GM12878 (cell line): ENCODE results near the gene MRPL39. TPM values are rescaled to one million over a fixed set of nuclear protein-coding genes. Genes with fewer than 3 reads are reported as not detected.

Experiments used
- FOXK2 ChIP-seq: fragments of 450-650 bp; IDR thresholded peaks from 2 replicates; pipeline ENCODE4 v1.6.1; 2017; ENCODE audit warnings: mild to moderate bottlenecking, moderate library complexity
- GATAD2B ChIP-seq: fragments of 450-650 bp; conservative IDR thresholded peaks from 2 replicates; pipeline ENCODE4 v1.6.1; 2017; ENCODE audit warnings: low read depth, mild to moderate bottlenecking, moderate library complexity
- HDGF ChIP-seq: fragments of 450-650 bp; IDR thresholded peaks from 2 replicates; pipeline ENCODE4 v1.6.1; 2016; ENCODE audit warnings: antibody characterized with exemption
- JUNB ChIP-seq: IDR thresholded peaks from 2 replicates; pipeline ENCODE4 v1.6.1; 2016; ENCODE audit warnings: antibody characterized with exemption, mild to moderate bottlenecking
- LARP7 ChIP-seq: fragments of 450-650 bp; IDR thresholded peaks from 2 replicates; pipeline ENCODE4 v1.6.1; 2017; ENCODE audit warnings: mild to moderate bottlenecking
- MYC ChIP-seq: IDR thresholded peaks from 2 replicates; pipeline ENCODE4 v1.6.1; 2011; ENCODE audit warnings: mild to moderate bottlenecking, low read length, moderate library complexity, inconsistent platforms; ENCODE audit not compliant: insufficient read depth, insufficient replicate concordance, insufficient read length, severe bottlenecking
- NFXL1 ChIP-seq: fragments of 450-650 bp; IDR thresholded peaks from 2 replicates; pipeline ENCODE4 v1.6.1; 2017; ENCODE audit warnings: antibody characterized with exemption, mild to moderate bottlenecking, borderline replicate concordance
- NFYA ChIP-seq: IDR thresholded peaks from 2 replicates; pipeline ENCODE4 v1.6.1; 2011; ENCODE audit warnings: low read depth, mild to moderate bottlenecking, low read length, improper control_type of control experiment, borderline replicate concordance
- NR2C2 ChIP-seq: IDR thresholded peaks from 2 replicates; pipeline ENCODE4 v1.6.1; 2011; ENCODE audit warnings: borderline replicate concordance, low read depth; ENCODE audit not compliant: control insufficient read depth, insufficient read length
- NR2F1 ChIP-seq: fragments of 450-650 bp; conservative IDR thresholded peaks from 2 replicates; pipeline ENCODE4 v1.6.1; 2017; ENCODE audit warnings: mild to moderate bottlenecking
- PML ChIP-seq: IDR thresholded peaks from 2 replicates; pipeline ENCODE4 v1.6.1; 2012; ENCODE audit warnings: low read length, inconsistent platforms
- RAD21 ChIP-seq: IDR thresholded peaks from 2 replicates; pipeline ENCODE4 v1.6.1; 2011; ENCODE audit warnings: mild to moderate bottlenecking, low read depth, low read length, moderate library complexity; ENCODE audit not compliant: insufficient read depth
- RB1 ChIP-seq: fragments of 450-650 bp; formaldehyde crosslinking; IDR thresholded peaks from 2 replicates; pipeline ENCODE4 v1.6.1; 2017; ENCODE audit warnings: mild to moderate bottlenecking, borderline replicate concordance
- RELA ChIP-seq: fragments of 450-650 bp; IDR thresholded peaks from 2 replicates; pipeline ENCODE4 v1.8.0; 2014; ENCODE audit warnings: borderline replicate concordance; ENCODE audit not compliant: partially characterized antibody
- SMAD5 ChIP-seq: IDR thresholded peaks from 2 replicates; pipeline ENCODE4 v1.6.1; 2016; ENCODE audit warnings: antibody characterized with exemption, low read depth
- STAT1 ChIP-seq: fragments of 450-650 bp; conservative IDR thresholded peaks from 2 replicates; pipeline ENCODE4 v1.6.1; 2014; ENCODE audit warnings: antibody characterized with exemption, mild to moderate bottlenecking
- YY1 ChIP-seq: IDR thresholded peaks from 2 replicates; pipeline ENCODE4 v1.6.1; 2011; ENCODE audit warnings: low read depth, mild to moderate bottlenecking, low read length
- polyA plus RNA-seq, 11 experiments: library from polyadenylated mRNA; depleted of rRNA in 4 of 11; unstranded in 6 of 11; stranded (reverse) in 5 of 11; fragments of >200 nt; fragmentation: Nextera tagmentation in 4 of 11; fragmentation: Illumina TruSeq in 1 of 11; extraction: Ambion mirVana in 4 of 11; extraction: Trizol in 1 of 11; gene quantifications; 1 replicate in 1 of 11; 2 replicates in 10 of 11; pipeline versions ENCODE4 v1.2.1 to v1.2.3, GENCODE V29; 2011 to 2016; ENCODE audit warnings: inconsistent platforms in 2 of 11, missing spikeins in 2 of 11, low read depth in 1 of 11
- total RNA-seq, 4 experiments: library from RNA; depleted of rRNA in 3 of 4; stranded (reverse); fragments of >200 nt in 3 of 4; fragmentation: Illumina TruSeq in 1 of 4; extraction: Trizol in 1 of 4; gene quantifications; 2 replicates each; pipeline versions ENCODE4 v1.2.1 to v1.2.3, GENCODE V29; 2013 to 2021
- TF ChIP-seq, protein P1 (sequence below): fragments of 450-650 bp; formaldehyde crosslinking; IDR thresholded peaks from 2 replicates; pipeline ENCODE4 v1.4.0; 2020; ENCODE audit warnings: mild to moderate bottlenecking, moderate library complexity
- TF ChIP-seq, protein P2 (sequence below): fragments of 450-650 bp; conservative IDR thresholded peaks from 2 replicates; pipeline ENCODE4 v1.6.1; 2017; ENCODE audit warnings: mild to moderate bottlenecking, moderate library complexity
- TF ChIP-seq, protein P3 (sequence below): fragments of 450-650 bp; IDR thresholded peaks from 2 replicates; pipeline ENCODE4 v1.6.1; 2016; ENCODE audit warnings: mild to moderate bottlenecking
- TF ChIP-seq, protein P4 (sequence below): fragments of 450-650 bp; IDR thresholded peaks from 2 replicates; pipeline ENCODE4 v1.6.1; 2018; ENCODE audit warnings: borderline replicate concordance, mild to moderate bottlenecking; ENCODE audit not compliant: partially characterized antibody

Gene MRPL39
- total and polyA plus RNA-seq, 10 of the 15 experiments (the other 5 are each of a cell fraction or from before 2014, with no cell fraction given) = 68.8 to 292 (median 120) TPM

DNA sequence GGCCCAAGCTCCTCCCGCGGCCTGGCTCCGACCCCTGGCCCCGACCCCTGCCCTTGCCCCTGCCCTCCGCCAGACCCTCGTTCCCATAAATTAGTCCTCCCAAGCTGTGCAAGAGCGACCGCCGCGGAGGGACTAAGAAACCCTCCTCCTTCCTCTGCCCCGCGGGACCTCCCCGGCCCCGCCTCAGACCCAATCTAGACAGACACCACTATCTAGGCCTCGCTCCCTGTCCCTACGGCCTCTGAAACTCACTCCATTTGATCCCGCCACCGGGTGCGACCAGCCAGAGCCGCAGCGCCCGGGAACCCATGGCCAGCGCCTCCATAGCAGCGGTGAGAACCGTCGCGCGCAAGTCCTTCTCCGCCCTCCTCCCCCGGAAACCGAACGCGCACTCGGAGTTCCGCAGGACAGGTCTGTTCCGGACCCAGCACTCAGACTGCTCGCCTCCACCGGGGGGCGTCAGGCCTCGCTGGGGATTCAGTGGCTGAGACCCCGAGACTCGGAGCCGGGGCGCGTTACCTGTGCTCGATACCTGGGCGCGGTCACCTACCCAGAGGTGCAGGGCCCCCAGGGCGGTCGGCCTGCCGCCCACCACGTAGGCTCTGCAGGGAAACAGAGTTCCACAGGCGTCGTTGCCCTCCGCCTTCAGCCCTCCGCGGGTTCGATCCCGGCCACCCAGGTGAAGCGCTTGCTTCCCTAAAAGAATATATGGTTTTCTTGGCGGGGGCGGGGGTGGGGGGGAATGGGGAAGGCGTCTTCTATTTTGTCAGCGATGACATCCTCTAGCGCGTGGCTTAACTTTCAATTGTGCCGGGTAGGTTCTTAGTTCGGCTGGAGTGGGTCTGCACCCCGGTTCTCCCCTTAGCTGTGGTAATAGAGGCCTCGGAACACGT lies at the start of gene MRPL39 (continued):
- TF ChIP-seq, protein P1, sequence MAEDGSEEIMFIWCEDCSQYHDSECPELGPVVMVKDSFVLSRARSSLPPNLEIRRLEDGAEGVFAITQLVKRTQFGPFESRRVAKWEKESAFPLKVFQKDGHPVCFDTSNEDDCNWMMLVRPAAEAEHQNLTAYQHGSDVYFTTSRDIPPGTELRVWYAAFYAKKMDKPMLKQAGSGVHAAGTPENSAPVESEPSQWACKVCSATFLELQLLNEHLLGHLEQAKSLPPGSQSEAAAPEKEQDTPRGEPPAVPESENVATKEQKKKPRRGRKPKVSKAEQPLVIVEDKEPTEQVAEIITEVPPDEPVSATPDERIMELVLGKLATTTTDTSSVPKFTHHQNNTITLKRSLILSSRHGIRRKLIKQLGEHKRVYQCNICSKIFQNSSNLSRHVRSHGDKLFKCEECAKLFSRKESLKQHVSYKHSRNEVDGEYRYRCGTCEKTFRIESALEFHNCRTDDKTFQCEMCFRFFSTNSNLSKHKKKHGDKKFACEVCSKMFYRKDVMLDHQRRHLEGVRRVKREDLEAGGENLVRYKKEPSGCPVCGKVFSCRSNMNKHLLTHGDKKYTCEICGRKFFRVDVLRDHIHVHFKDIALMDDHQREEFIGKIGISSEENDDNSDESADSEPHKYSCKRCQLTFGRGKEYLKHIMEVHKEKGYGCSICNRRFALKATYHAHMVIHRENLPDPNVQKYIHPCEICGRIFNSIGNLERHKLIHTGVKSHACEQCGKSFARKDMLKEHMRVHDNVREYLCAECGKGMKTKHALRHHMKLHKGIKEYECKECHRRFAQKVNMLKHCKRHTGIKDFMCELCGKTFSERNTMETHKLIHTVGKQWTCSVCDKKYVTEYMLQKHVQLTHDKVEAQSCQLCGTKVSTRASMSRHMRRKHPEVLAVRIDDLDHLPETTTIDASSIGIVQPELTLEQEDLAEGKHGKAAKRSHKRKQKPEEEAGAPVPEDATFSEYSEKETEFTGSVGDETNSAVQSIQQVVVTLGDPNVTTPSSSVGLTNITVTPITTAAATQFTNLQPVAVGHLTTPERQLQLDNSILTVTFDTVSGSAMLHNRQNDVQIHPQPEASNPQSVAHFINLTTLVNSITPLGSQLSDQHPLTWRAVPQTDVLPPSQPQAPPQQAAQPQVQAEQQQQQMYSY (CRISPR knock-in tag) = no peak
- no peak for TF ChIP-seq NFYA
- TF ChIP-seq NFXL1 = no peak
- peak; percentile 68; the same call in 1 of the 2 replicates for TF ChIP-seq HDGF
- TF ChIP-seq SMAD5 = peak; percentile 74
- TF ChIP-seq, protein P2, sequence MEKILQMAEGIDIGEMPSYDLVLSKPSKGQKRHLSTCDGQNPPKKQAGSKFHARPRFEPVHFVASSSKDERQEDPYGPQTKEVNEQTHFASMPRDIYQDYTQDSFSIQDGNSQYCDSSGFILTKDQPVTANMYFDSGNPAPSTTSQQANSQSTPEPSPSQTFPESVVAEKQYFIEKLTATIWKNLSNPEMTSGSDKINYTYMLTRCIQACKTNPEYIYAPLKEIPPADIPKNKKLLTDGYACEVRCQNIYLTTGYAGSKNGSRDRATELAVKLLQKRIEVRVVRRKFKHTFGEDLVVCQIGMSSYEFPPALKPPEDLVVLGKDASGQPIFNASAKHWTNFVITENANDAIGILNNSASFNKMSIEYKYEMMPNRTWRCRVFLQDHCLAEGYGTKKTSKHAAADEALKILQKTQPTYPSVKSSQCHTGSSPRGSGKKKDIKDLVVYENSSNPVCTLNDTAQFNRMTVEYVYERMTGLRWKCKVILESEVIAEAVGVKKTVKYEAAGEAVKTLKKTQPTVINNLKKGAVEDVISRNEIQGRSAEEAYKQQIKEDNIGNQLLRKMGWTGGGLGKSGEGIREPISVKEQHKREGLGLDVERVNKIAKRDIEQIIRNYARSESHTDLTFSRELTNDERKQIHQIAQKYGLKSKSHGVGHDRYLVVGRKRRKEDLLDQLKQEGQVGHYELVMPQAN = no peak; the same call in none of the 2 replicates
- TF ChIP-seq, protein P3, sequence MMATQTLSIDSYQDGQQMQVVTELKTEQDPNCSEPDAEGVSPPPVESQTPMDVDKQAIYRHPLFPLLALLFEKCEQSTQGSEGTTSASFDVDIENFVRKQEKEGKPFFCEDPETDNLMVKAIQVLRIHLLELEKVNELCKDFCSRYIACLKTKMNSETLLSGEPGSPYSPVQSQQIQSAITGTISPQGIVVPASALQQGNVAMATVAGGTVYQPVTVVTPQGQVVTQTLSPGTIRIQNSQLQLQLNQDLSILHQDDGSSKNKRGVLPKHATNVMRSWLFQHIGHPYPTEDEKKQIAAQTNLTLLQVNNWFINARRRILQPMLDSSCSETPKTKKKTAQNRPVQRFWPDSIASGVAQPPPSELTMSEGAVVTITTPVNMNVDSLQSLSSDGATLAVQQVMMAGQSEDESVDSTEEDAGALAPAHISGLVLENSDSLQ = no peak
- peak; percentile 53 for TF ChIP-seq RAD21
- TF ChIP-seq FOXK2 = no peak; the same call in 1 of the 2 replicates
- TF ChIP-seq GATAD2B = peak; percentile 89
- TF ChIP-seq NR2C2 = no peak
- peak; percentile 88 for TF ChIP-seq LARP7
- TF ChIP-seq YY1 = peak; percentile 97
- TF ChIP-seq RB1 = peak; percentile 98
- TF ChIP-seq RELA = peak; percentile 88
- TF ChIP-seq MYC = peak; percentile 77
- 0 out of 2 replicates have a peak, but pooled peaks have one; percentile 74 for TF ChIP-seq STAT1
- TF ChIP-seq JUNB = no peak; the same call in 1 of the 2 replicates
- TF ChIP-seq, protein P4, sequence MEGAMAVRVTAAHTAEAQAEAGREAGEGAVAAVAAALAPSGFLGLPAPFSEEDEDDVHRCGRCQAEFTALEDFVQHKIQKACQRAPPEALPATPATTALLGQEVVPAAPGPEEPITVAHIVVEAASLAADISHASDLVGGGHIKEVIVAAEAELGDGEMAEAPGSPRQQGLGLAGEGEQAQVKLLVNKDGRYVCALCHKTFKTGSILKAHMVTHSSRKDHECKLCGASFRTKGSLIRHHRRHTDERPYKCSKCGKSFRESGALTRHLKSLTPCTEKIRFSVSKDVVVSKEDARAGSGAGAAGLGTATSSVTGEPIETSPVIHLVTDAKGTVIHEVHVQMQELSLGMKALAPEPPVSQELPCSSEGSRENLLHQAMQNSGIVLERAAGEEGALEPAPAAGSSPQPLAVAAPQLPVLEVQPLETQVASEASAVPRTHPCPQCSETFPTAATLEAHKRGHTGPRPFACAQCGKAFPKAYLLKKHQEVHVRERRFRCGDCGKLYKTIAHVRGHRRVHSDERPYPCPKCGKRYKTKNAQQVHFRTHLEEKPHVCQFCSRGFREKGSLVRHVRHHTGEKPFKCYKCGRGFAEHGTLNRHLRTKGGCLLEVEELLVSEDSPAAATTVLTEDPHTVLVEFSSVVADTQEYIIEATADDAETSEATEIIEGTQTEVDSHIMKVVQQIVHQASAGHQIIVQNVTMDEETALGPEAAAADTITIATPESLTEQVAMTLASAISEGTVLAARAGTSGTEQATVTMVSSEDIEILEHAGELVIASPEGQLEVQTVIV = peak; percentile 55
- 0 out of 2 replicates have a peak, but pooled peaks have one; percentile 23 for TF ChIP-seq NR2F1
- peak; percentile 76 for TF ChIP-seq PML
